ENCODE data around the gene TAPBPL.

TAPBPL gene

GRCh38 chr12:6438345-6438744 lies 13.5 kb upstream of the TAPBPL start:
- DNase-seq: no peak

GRCh38 chr12:6440391-6440790 lies 11.5 kb upstream of the TAPBPL start:
- DNase-seq: no peak

GRCh38 chr12:6442836-6443235 lies 9.0 kb upstream of the TAPBPL start:
- DNase-seq: no peak

GRCh38 chr12:6443361-6443983 lies 8.4 kb upstream of the TAPBPL start:
- DNase-seq: no peak

GRCh38 chr12:6444031-6444430 lies 7.8 kb upstream of the TAPBPL start:
- DNase-seq: no peak

- no peak for DNase-seq
Observed at GRCh38 chr12:6444704-6445688, 6.8 kb upstream of the TAPBPL start, which contains the start of gene CD27. Gene CD27 (plus strand): TSS chr12:6444955. CDS start chr12:6445096, 141 bp downstream.

- no peak for DNase-seq
Observed at GRCh38 chr12:6450091-6450868, 1.6 kb upstream of the TAPBPL start.

GRCh38 chr12:6450869-6451347 lies 934 bp upstream of the TAPBPL start:
- no peak for DNase-seq

- no peak for DNase-seq
Observed at GRCh38 chr12:6452245-6452943, 552 bp downstream of the TAPBPL start.

GRCh38 chr12:6452944-6453630 lies 1.2 kb downstream of the TAPBPL start:
- peak in 1 of 2 experiments; percentile 11 for DNase-seq

GRCh38 chr12:6457220-6457945 lies 5.5 kb downstream of the TAPBPL start:
- DNase-seq: no peak

- no peak for DNase-seq
Observed at GRCh38 chr12:6458281-6459003, 6.6 kb downstream of the TAPBPL start.

GRCh38 chr12:6459004-6459337 lies 7.1 kb downstream of the TAPBPL start:
- DNase-seq: no peak

GRCh38 chr12:6460751-6461371 lies 9.0 kb downstream of the TAPBPL start:
- no peak for DNase-seq

- no peak for DNase-seq
Observed at GRCh38 chr12:6461401-6462233, 9.8 kb downstream of the TAPBPL start.

GRCh38 chr12:6462234-6462995 lies 10.6 kb downstream of the TAPBPL start:
- no peak for DNase-seq

GRCh38 chr12:6463216-6463615 lies 11.4 kb downstream of the TAPBPL start:
- DNase-seq: no peak

- no peak for DNase-seq
Observed at GRCh38 chr12:6463858-6464257, 12.0 kb downstream of the TAPBPL start.
